Kidney epithelial cell (primary cell): ENCODE results near the gene SLC12A7. TPM values are rescaled to one million over a fixed set of nuclear protein-coding genes. Genes with fewer than 3 reads are reported as not detected.

Experiments
- DNase-seq: peaks from one replicate; pipeline ENCODE4 v3.0.0-alpha.2; 2010; ENCODE audit warnings: low read depth
- H3K27me3 ChIP-seq: 2 replicates; pipeline ENCODE4 v1.6.0; 2011; ENCODE audit warnings: low read length; ENCODE audit not compliant: control insufficient read depth, insufficient read depth
- H3K36me3 ChIP-seq: 2 replicates; pipeline ENCODE4 v1.5.1; 2011; ENCODE audit warnings: low read length; ENCODE audit not compliant: control insufficient read depth, insufficient read depth
- H3K4me3 ChIP-seq: 2 replicates; pipeline ENCODE4 v1.5.1; 2011; ENCODE audit warnings: low read depth, mild to moderate bottlenecking, control low read depth, low read length
- total RNA-seq: library from RNA; depleted of rRNA; stranded (reverse); fragments of >200 nt; gene quantifications from 2 replicates; pipeline ENCODE4 v1.2.3, GENCODE V29; 2015
- TF ChIP-seq, protein P1 (sequence below): IDR thresholded peaks from 2 replicates; pipeline ENCODE4 v1.5.1; 2011; ENCODE audit warnings: mild to moderate bottlenecking, moderate library complexity, low read length, control low read depth, inconsistent platforms; ENCODE audit not compliant: insufficient read depth, poor library complexity, severe bottlenecking

The SLC12A7 gene
- total RNA-seq, 1 donor from 2014 or later = 50.3 TPM

DNA sequence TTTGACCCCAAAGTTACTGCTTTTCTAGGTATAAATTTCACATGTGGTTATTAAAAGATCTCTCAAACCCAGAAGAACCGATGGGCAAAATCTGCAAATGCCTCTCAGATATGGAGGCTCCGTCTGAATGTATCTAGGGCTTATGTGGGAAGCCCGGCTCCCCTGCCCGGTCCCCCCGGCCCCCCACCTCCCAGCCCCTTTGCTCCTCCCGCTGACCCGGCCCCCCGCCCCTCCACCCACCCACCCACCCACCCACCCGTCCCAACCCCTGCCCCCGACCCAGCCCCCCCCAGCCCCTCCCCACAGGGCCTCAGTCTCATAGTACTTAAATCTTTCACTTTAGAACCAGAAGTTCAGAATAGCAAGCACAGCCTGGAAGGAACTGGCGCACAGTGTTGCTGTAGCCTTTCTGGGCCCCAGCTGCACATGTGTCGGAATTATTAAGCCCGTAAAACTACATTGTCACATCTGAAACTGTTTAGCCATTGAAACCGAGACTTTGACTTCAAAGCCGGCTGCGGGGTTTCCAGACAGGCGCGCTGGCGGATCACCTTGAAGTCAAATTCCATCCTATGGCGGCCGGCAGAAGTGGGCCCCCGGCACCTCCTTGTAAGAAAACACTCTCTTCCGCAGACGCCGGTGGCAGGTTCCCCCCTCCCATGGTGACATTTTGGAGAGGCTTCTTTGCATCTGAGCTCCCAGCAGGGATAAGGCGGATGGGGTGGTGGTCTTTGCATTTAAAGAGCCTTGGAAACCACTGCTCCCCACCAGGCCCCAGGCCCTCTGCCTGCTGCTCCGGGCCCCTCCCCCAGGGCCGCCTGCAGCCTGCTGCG, 90.5 kb downstream of the SLC12A7 start:
- TF ChIP-seq, protein P1, sequence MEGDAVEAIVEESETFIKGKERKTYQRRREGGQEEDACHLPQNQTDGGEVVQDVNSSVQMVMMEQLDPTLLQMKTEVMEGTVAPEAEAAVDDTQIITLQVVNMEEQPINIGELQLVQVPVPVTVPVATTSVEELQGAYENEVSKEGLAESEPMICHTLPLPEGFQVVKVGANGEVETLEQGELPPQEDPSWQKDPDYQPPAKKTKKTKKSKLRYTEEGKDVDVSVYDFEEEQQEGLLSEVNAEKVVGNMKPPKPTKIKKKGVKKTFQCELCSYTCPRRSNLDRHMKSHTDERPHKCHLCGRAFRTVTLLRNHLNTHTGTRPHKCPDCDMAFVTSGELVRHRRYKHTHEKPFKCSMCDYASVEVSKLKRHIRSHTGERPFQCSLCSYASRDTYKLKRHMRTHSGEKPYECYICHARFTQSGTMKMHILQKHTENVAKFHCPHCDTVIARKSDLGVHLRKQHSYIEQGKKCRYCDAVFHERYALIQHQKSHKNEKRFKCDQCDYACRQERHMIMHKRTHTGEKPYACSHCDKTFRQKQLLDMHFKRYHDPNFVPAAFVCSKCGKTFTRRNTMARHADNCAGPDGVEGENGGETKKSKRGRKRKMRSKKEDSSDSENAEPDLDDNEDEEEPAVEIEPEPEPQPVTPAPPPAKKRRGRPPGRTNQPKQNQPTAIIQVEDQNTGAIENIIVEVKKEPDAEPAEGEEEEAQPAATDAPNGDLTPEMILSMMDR = no peak
- Histone ChIP-seq H3K27me3 (peaks cover 14% of the 10 kb centered on the region), H3K4me3 (no peak overlapping the region), H3K36me3 (no peaks in the 10 kb centered on the region)
- no peak for DNase-seq

DNA sequence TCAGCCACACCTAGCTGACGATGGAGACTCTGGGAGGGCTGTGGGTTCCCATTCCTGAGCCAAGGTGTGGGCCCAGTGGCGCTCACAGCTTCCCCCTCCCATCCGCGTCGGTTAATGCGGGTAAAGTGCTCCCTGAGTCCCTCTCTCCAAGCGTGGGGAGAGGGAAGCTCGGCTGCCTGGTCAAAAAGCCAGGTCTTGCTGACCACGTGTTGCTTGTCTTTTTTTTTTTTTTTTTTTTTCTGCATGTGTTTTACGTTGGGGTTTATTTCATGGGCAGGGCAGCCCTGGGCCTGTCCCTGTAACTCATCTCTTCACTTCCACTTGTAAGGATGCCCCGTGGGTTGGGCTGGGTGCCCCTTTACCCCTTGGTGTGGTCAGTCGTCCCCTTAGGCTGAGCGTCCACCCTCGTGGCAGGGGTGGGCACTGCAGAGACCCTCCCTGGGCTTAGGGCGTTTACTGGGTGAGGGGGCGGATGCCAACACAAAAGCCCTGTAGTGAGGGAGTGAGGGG, 91.4 kb downstream of the SLC12A7 start:
- no peaks in the 10 kb centered on the region for H3K36me3 ChIP-seq
- no peak overlapping the region for H3K4me3 ChIP-seq
- no peak for DNase-seq
- H3K27me3 ChIP-seq = peaks cover 19% of the 10 kb centered on the region
- TF ChIP-seq, protein P1 = no peak

DNA sequence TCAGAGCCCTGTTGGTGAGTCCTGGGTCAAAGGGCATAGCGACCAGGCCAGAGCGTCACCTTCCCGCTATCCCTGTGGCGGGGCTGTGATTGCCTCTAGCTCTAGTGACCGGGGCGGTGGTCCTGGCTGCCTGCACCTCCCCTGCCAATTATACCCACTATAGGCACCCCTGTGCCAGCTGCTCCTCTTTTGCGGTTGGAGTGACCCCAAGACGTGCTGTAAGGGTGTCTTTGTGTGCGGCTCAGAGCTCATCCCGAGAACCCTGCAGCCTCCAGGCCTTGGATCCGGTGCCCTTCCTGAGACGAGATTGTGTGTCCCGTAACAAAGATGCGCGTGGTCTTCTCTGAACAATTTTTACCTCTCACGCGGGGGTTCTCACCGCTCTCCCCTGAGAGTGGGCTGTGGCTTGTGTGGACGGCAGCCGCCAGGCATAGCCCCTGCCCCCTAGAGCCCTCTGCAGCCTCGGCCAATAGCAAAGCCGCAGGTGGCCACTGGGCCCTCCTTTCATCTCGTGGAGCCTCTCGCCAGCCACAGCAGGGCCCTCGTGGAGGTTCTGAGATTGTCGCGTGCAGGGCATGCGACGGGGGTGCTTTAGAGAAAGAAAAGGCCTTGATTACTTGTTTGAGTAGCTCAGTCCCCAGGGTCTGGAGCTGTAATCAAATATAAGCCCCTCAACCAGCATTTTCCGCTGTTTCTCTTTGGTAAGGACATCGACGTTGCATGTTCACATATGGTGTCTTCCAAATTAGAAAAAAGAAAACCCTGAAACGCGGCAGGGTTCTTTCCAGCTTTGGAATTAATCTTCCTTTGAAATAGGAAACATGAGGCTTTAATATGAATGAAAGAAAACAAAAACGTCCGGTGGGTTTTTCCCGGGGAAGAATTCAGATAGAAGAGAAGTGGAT, 92.6 kb downstream of the SLC12A7 start:
- H3K27me3 ChIP-seq = peaks cover 21% of the 10 kb centered on the region
- TF ChIP-seq, protein P1 = no peak
- no peaks in the 10 kb centered on the region for H3K36me3 ChIP-seq
- DNase-seq = no peak
- H3K4me3 ChIP-seq = no peak overlapping the region

DNA sequence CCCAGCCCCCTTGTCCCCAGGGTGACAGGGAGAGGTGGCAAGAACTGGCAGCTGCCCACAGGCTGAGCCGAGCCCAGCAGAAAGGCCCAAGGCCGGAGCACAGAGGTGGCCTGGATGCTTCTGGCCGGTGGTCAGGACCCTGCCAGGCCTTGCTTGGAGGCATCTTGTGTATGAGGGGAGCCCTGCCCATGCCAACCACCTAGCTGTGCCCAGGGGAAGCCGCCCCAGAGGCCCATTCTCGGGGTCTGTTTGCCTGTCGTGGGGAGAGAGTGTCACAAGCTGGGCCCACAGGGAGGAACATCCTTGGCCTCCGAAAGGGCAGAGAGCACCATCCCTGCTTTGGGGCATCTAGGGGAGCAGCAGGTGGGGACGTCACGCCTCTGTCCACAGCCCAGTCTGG, 93.3 kb downstream of the SLC12A7 start:
- DNase-seq = no peak
- H3K27me3 ChIP-seq = peaks cover 21% of the 10 kb centered on the region
- TF ChIP-seq, protein P1 = no peak
- H3K36me3 ChIP-seq = no peaks in the 10 kb centered on the region
- H3K4me3 ChIP-seq = no peak overlapping the region

DNA sequence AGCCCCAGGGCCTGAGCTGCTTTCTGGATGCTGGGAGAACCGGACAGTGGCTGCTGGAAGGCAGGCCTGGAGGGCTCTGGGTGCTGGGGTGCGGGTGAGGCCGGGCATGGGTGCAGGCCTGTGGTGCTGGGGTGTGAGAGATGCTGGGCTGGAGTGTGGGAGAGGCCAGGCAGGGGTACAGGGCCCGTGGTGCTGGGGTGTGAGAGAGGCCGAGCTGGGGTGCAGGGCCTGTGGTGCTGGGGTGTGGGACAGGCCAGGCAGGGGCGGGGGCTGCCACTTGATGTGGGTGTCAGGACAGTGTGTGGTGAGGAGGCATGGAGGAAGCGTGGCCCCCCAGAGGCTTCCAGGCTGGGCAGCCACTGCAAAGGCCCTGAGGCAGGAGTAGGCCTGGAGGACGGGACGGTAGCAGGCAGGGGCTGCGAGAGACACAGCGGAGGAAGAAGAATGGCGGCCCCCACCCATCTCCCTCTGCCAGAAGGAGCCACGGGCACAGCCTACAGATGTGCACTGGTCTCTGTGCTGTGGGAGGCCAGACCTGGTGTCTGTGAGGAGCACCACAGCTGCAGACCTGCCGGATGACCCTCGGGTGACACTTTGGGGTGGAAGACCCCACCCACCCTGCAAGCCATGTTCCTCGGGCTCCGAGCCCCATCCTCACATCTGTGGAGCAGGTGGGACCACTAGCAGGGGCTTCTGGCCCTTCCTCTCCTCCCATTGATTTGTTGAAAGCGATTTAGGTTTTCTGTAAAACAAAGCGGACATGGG, 94.0 kb downstream of the SLC12A7 start:
- Histone ChIP-seq H3K27me3 (peaks cover 22% of the 10 kb centered on the region), H3K4me3 (no peak overlapping the region), H3K36me3 (no peaks in the 10 kb centered on the region)
- DNase-seq = no peak
- TF ChIP-seq, protein P1 = no peak
